SK-N-DZ (cell line): ENCODE results near the gene EVC. TPM values are rescaled to one million over a fixed set of nuclear protein-coding genes. Genes with fewer than 3 reads are reported as not detected.

Experiments
- DNase-seq: peaks from one replicate; pipeline ENCODE4 v3.0.0-alpha.2; 2015; ENCODE audit warnings: low spot score
- polyA plus RNA-seq, 2 experiments: library from polyadenylated mRNA; depleted of rRNA; stranded (reverse); fragments of >200 nt; gene quantifications; 2 replicates each; pipeline ENCODE4 v1.2.3, GENCODE V29; 2014

EVC gene
- 4.7 and 10.9 TPM in 2 replicates for polyA plus RNA-seq (2014; cell fraction: cytosol; rRNA removed)
- 6.5 and 9.6 TPM in 2 replicates for polyA plus RNA-seq (2014; cell fraction: nucleus; rRNA removed)

- peak; percentile 65 for DNase-seq
These were observed at the start of gene EVC for GRCh38 chr4:5710961-5711478. Gene EVC, plus strand, starts transcription at chr4:5711201. Its CDS starts 180 bp downstream, at chr4:5711381.

GRCh38 chr4:5661237-5661636, 49.8 kb upstream of the EVC start:
- no peak for DNase-seq

GRCh38 chr4:5662555-5662954, 48.4 kb upstream of the EVC start:
- no peak for DNase-seq

DNA sequence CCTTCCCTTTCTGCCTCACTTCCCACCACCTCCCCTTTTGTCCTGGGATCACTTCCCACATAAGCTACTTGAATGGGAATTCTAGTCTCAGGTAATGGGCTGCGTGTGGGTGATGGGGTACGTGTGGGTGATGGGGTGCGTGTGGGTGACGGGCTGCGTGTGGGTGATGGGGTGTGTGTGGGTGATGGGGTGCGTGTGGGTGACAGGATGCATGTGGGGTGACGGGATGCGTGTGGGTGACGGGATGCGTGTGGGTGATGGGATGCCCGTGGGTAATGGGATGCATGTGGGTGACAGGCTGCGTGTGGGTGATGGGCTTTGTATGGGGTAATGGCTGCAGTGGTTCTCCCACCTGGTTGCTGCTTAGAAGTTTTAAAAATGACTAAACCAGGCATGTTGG, 46.2 kb upstream of the EVC start:
- DNase-seq = no peak

GRCh38 chr4:5666741-5667140, 44.3 kb upstream of the EVC start:
- DNase-seq = no peak

GRCh38 chr4:5676763-5677162, 34.2 kb upstream of the EVC start:
- no peak for DNase-seq

- no peak for DNase-seq
These were observed 32.0 kb upstream of the EVC start for GRCh38 chr4:5678977-5679376.

DNA sequence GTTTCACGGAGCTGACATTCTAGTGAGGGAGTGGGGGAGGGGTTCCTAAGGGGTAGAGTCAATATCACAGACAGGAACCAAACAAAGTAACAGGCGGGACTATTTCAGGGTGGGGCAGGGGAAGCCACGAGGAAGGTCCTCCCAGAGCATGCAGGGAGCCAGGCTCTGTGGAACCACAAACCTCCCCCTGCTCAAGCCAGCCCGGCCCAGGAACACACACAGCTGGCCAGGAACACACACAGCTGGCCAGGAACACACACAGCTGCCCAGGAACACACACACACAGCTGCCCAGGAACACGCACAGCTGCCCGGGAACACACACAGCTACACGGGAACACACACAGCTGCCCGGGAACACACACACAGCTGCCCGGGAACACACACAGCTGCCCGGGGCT, 27.4 kb upstream of the EVC start:
- DNase-seq = no peak

GRCh38 chr4:5685296-5685695, 25.7 kb upstream of the EVC start:
- DNase-seq = no peak

DNA sequence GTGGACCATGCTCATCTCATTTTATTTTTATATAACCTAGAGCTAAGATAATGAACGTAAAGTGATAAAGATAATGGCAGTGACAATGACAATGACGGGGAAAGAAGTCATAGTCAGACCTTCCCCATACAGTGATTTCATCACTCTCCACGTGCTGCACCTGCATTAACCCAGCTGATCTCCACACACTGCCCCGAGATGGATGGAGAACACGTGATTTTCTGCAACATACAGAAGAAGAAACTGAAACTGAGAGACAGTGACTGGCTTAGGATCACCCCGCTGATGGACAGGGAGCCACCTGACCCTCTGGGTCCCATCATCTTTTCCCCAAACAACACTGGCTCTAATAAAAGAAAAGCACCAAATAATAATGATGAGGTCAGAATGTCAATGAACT, 24.7 kb upstream of the EVC start:
- no peak for DNase-seq

- no peak for DNase-seq
These were observed 21.9 kb upstream of the EVC start for GRCh38 chr4:5689065-5689464.

DNA sequence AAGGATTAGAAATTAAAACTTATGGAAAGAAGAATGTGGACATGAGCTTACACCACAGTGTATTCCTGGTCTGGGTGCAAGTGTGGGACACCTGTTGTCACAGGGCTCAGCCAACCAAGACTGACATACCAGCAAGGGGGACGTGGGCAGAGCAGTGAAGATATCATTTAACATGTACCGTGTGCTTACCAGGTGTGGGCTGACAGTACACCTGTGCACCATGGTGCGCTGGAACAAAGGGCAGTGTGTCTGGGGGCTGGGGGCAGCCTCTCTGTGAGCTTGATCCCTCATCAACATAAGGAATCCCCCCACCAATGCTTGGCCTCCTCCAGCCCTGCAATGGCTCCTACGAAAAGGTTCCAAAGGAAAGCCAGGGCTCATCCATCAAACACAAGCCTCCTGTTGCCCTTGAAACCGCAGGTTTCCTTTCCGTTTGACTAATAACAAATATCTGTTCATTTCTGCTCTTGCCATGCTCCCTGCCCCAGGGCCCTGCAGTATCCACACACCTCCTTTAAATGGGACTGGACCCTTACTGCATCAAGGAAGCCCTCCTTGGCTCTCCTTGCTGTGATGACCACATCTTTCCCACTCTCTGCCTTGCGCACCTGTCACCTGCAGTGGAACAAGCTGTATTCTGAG, 19.4 kb upstream of the EVC start:
- DNase-seq = no peak

DNA sequence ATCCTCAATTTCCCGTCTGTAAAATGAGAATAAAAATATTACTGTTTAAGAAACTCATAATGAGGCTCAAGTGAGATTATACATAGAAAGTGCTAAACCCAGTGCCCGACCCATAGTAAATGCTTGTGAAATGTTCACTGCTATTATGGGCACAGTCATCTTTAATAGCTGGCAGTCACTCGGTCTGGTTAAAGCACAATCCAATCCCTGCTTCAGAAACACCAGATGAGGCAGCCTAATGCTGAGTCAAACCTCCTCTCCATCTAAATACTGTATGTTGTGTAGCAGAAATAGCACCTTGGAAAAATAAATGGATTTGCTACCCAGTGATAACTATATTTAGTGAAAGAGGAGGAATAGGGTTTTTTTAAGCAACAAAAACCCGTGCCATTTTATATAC, 17.1 kb upstream of the EVC start:
- no peak for DNase-seq

- DNase-seq = no peak
These were observed 14.7 kb upstream of the EVC start for GRCh38 chr4:5696341-5696740.

DNA sequence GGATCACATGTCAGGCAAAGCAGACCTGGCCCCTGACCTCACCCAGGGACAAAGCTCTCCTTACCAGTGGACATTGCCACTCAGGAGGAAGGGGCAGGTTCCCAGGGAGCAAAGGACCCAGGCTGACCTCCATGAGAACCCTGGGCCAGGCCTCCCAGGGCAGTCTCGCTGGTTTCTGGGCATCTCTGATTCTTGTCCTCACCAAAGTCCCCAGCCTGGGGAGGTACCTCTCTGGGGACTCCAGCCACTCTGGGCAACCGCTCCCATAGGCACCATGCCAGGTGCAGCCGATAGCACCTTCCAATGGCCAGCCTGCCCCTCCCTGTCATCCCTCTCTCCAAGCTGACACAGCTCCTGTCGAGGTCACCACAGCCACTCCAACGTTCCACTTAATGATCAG, 10.5 kb upstream of the EVC start:
- DNase-seq = no peak

DNA sequence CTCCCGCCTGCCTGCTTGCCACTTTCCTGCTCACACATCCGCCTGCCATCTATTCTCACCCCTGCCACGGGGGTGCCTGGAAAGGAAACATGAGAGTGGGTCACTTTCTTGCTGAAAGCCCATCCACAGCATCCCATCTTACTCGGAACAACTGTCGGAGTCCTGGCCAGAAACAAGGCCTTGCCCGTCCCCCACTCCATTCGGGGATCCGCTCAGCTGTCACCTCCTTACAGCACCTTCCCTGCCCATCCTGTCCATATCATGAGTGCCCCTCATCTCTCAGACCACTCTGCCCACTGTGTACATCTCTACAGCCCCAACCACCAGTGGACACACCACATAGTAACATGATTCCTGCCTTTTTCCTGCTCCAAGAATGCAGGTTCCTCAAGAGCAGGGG, 9.0 kb upstream of the EVC start:
- DNase-seq = no peak

- DNase-seq = no peak
These were observed 7.2 kb upstream of the EVC start for GRCh38 chr4:5703831-5704230.

DNA sequence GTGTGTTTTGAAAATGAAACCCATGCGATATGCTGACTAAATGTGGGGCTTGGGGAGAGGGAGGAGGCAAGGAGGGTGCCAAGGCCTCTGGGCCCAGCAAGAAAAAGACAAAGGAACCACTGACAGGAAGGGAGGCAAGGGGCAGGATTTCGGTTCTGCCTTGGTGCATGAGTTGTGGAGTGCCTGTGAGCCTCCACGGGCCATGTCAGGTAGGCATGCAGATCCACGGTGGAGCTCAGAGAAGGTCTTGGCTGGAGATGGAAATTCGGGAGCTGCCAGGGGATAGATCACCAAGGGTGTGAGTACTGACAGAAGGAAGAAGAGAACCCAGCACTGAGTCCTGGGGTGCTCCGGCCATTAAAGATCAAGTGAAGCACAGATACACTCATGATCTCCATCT, 6.7 kb upstream of the EVC start:
- DNase-seq = no peak

GRCh38 chr4:5705647-5706320, 5.2 kb upstream of the EVC start:
- DNase-seq = peak; percentile 39

GRCh38 chr4:5706486-5707290, 4.3 kb upstream of the EVC start:
- no peak for DNase-seq

DNA sequence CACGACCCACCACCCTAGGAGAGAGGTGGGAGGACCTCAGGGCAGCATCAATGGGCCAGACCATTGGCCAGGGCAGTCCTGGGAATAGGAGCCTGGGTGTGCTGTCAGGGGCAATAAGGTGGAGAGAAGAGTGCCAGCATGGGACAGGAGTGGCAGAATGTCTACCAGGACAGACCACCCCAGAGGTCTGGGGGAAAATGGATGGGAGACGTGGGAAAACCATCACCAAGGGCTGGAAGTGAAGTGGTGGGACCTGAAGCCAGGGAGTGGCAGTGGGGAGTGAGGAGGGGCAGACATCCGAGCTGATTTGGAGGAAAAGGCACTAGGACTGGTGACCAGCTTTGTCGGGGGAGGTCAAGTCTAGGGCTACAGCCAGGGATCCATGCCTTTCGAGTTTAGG, 3.6 kb upstream of the EVC start:
- no peak for DNase-seq

GRCh38 chr4:5707778-5708448, 3.1 kb upstream of the EVC start:
- DNase-seq = no peak
